ENCODE results near the gene ATP9B. TPM values are rescaled to one million over a fixed set of nuclear protein-coding genes. Genes with fewer than 3 reads are reported as not detected.

ATP9B gene
- total and polyA plus RNA-seq, 10 of the 15 experiments (the other 5 are each of a cell fraction or from before 2014, with no cell fraction given): 0.74 to 20.7 (median 12.9) TPM

DNA sequence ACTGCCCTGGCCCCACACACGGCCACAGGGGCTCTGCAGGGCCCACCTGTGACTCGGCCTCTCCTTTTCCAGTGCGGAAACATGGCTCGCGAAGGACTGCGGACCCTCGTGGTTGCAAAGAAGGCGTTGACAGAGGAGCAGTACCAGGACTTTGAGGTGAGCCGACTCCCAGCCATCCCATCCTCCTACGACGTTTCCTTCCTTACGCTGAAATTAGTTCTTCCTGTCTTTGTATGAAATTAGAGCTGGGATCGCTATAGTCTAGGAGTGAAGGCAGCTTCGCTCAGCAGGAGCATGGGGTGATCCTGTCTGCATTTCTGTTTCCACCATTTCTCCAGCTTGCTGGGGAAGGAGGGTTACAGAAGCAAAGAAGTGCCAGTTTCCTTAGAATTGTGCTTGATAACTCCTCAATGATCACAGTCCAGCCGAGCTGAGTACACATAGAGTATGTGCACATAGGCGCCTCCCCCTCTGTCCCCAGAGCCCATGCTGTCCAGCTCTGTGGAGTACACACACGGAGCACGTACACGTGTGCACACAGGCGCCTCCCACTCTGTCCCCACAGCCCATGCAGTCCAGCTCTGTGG is 267.5 kb downstream of the ATP9B start:
- in situ Hi-C loops (cut with MboI) (no loop called here), intact Hi-C loops (cut with micrococcal nuclease; ENCODE audit: unreplicated experiment) (no loop called here)
- Histone ChIP-seq H3K9me3 (replicated peaks; ENCODE audit: control insufficient read depth, insufficient read depth, low read length) (no peaks in the 10 kb centered on the region), H2AFZ (ENCODE audit: control insufficient read depth, low read depth, low read length) (no peak overlapping the region), H3K27me3 (replicated peaks in 1 of 2; ENCODE audit: control insufficient read depth in 2 of 2, insufficient read depth in 2 of 2, low read length in 1 of 2) (no peaks in the 10 kb centered on the region), H3K27ac (ENCODE audit: control insufficient read depth, insufficient read depth) (no peak overlapping the region), H3K4me1 (ENCODE audit: control insufficient read depth, insufficient read depth, low read length) (no peaks in the 10 kb centered on the region), H3K4me3 (no peak overlapping the region), H3K9ac (ENCODE audit: control insufficient read depth, insufficient read depth, low read length) (no peak overlapping the region), H3K4me2 (ENCODE audit: control insufficient read depth, insufficient read depth) (no peak overlapping the region), H3K36me3 (ENCODE audit: control insufficient read depth in 2 of 2, insufficient read depth in 2 of 2, low read length in 1 of 2) (peaks cover 2 to 4% of the 10 kb centered on the region in 2 experiments; a peak in 2 of 4 replicates), H3K79me2 (ENCODE audit: control insufficient read depth, insufficient read depth, low read length) (no peaks in the 10 kb centered on the region), H4K20me1 (ENCODE audit: control insufficient read depth, insufficient read depth) (no peaks in the 10 kb centered on the region)
- RAD21 ChIA-PET (ENCODE audit: unreplicated experiment): no interaction called here
- POLR2A ChIA-PET: no interaction called here
- DNase-seq (ENCODE audit: low read depth, low spot score) (no peak), FAIRE-seq (no peak), ATAC-seq (no peak)
- WGBS (ENCODE audit: insufficient coverage, insufficient replicate concordance, low lambda C conversion rate, missing lambda C conversion rate): 88% methylated on average over 20 of the region's 20 CpGs
- CTCF ChIA-PET: no interaction called here
- SMC1A ChIA-PET (ENCODE audit: uncharacterized antibody, unreplicated experiment): interaction anchor here (0.7 kb wide), 1 partner anchor 1572 kb away, joined by 3 read pairs; no protein-coding TSS in a partner anchor
- no TSS peak for BruUV-seq (replicated peaks)
- TF ChIP-seq RAD21 (IDR thresholded peaks at IDR 0.05; ENCODE audit: insufficient read depth, low read depth, low read length) (no peak), RBBP5 (conservative IDR thresholded peaks at IDR 0.05) (no peak), HDAC6 (IDR thresholded peaks at IDR 0.05; ENCODE audit: unreplicated experiment) (no peak), SMAD5 (IDR thresholded peaks at IDR 0.05; ENCODE audit: low read depth) (no peak), CBFB (IDR thresholded peaks at IDR 0.05; ENCODE audit: low read depth) (no peak), RB1 (IDR thresholded peaks at IDR 0.05; ENCODE audit: borderline replicate concordance) (no peak), HDGF (IDR thresholded peaks at IDR 0.05) (no peak), ZNF687 (IDR thresholded peaks at IDR 0.05) (no peak), NFXL1 (IDR thresholded peaks at IDR 0.05; ENCODE audit: borderline replicate concordance) (no peak), CTCF (IDR thresholded peaks at IDR 0.05 in 2 of 3, conservative IDR thresholded peaks at IDR 0.05 in 1 of 3; ENCODE audit: control insufficient read depth in 2 of 3, extremely low read depth in 1 of 3, insufficient read depth in 1 of 3, low read depth in 3 of 3, low read length in 3 of 3) (no peak), CHD1 (IDR thresholded peaks at IDR 0.05; ENCODE audit: low read depth, low read length) (no peak), YBX1 (IDR thresholded peaks at IDR 0.05) (no peak), MLLT1 (IDR thresholded peaks at IDR 0.05) (no peak), FOXM1 (IDR thresholded peaks at IDR 0.05; ENCODE audit: low read depth, low read length) (no peak), CHD2 (IDR thresholded peaks at IDR 0.05; ENCODE audit: borderline replicate concordance, low read depth, low read length) (no peak)
- TF ChIP-seq, protein P1, sequence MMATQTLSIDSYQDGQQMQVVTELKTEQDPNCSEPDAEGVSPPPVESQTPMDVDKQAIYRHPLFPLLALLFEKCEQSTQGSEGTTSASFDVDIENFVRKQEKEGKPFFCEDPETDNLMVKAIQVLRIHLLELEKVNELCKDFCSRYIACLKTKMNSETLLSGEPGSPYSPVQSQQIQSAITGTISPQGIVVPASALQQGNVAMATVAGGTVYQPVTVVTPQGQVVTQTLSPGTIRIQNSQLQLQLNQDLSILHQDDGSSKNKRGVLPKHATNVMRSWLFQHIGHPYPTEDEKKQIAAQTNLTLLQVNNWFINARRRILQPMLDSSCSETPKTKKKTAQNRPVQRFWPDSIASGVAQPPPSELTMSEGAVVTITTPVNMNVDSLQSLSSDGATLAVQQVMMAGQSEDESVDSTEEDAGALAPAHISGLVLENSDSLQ (IDR thresholded peaks at IDR 0.05): no peak
